Lung (tissue), 12 donors: ENCODE data around the gene NCAPH2. TPM values are rescaled to one million over a fixed set of nuclear protein-coding genes. Genes with fewer than 3 reads are reported as not detected.
A peak's percentile ranks its signal among the peaks of the same experiment; 100 is the strongest.

Experiments used
- ATAC-seq: fragments of 200-7000 bp; cut with Tn5 transposase; one replicate; pipeline ENCODE4 v1.9.1; 2020; ENCODE audit warnings: moderate number of reproducible peaks; ENCODE audit not compliant: insufficient read depth, low FRiP score
- DNase-seq, 3 donors: peaks; one replicate each; pipeline ENCODE4 v3.0.0-alpha.2; 2013 to 2017
- H3K27ac ChIP-seq, 2 donors: one replicate each; pipeline ENCODE4 v1.5.1; 2013; ENCODE audit warnings: mild to moderate bottlenecking in 2 of 2, moderate library complexity in 2 of 2, control low read depth in 1 of 2, inconsistent platforms in 1 of 2, low read depth in 1 of 2, low read length in 1 of 2
- H3K27me3 ChIP-seq, 3 donors: one replicate each; pipeline ENCODE4 v1.5.1; 2013; ENCODE audit warnings: low read length in 2 of 3; ENCODE audit not compliant: control insufficient read depth in 3 of 3, insufficient read depth in 3 of 3
- H3K36me3 ChIP-seq, 4 donors: one replicate each; pipeline ENCODE4 v1.5.1; 2013; ENCODE audit warnings: low read length in 4 of 4, mild to moderate bottlenecking in 1 of 4, moderate library complexity in 1 of 4; ENCODE audit not compliant: control insufficient read depth in 4 of 4, insufficient read depth in 4 of 4
- H3K4me1 ChIP-seq, 5 donors: one replicate each; pipeline ENCODE4 v1.5.1; 2013; ENCODE audit warnings: low read length in 5 of 5, mild to moderate bottlenecking in 2 of 5, moderate library complexity in 1 of 5; ENCODE audit not compliant: control insufficient read depth in 5 of 5, insufficient read depth in 5 of 5
- H3K4me3 ChIP-seq: one replicate; pipeline ENCODE4 v1.5.1; 2013; ENCODE audit warnings: mild to moderate bottlenecking, control low read depth, moderate library complexity
- H3K9ac ChIP-seq, 2 donors: one replicate each; pipeline ENCODE4 v1.5.1; 2013; ENCODE audit warnings: low read length in 2 of 2, control low read depth in 1 of 2; ENCODE audit not compliant: insufficient read depth in 1 of 2
- H3K9me3 ChIP-seq, 4 donors: one replicate each; pipeline ENCODE4 v1.5.1; 2013; ENCODE audit warnings: low read length in 3 of 4, mild to moderate bottlenecking in 1 of 4, moderate library complexity in 1 of 4; ENCODE audit not compliant: control insufficient read depth in 4 of 4, insufficient read depth in 3 of 4
- WGBS, 2 donors: extraction: QIAGEN DNeasy Blood & Tissue Kit; methylation state at CpG; one replicate each; pipeline ENCODE4 v1.1.7; 2013; 5-methylcytosine and 5-hydroxymethylcytosine counted together
- polyA plus RNA-seq, 2 donors: library from polyadenylated mRNA; stranded (reverse); fragments of 200-250 nt; gene quantifications; one replicate each; pipeline ENCODE4 v1.2.1, GENCODE V29; 2013
- total RNA-seq, 2 donors: library from RNA; depleted of rRNA in 1 of 2; stranded (reverse); fragments of >200 nt in 1 of 2; gene quantifications; one replicate each; pipeline ENCODE4 v1.2.1, GENCODE V29; 2014 to 2021
- TF ChIP-seq, protein P1 (sequence below): IDR thresholded peaks from 2 replicates; pipeline ENCODE4 v1.5.1; 2012; ENCODE audit warnings: mild to moderate bottlenecking; ENCODE audit errors: control extremely low read depth, extremely low read depth
- donor health status: control.
- donor health status: control.
- donor health status: Bipolar disorder and iron deficiency.
- donor health status: healthy.
- donor health status: DM: yes; HTN: yes; CAD: no.

The NCAPH2 gene
- total and polyA plus RNA-seq, 4 donors: 27.8 to 64.4 (median 43.2) TPM

GRCh38 chr22:50474710-50475651, 33.0 kb upstream of the NCAPH2 start, which contains the start of gene SBF1:
SBF1 (minus strand) TSS chr22:50475035; CDS start chr22:50474840, 195 bp downstream.
- TF ChIP-seq, protein P1, sequence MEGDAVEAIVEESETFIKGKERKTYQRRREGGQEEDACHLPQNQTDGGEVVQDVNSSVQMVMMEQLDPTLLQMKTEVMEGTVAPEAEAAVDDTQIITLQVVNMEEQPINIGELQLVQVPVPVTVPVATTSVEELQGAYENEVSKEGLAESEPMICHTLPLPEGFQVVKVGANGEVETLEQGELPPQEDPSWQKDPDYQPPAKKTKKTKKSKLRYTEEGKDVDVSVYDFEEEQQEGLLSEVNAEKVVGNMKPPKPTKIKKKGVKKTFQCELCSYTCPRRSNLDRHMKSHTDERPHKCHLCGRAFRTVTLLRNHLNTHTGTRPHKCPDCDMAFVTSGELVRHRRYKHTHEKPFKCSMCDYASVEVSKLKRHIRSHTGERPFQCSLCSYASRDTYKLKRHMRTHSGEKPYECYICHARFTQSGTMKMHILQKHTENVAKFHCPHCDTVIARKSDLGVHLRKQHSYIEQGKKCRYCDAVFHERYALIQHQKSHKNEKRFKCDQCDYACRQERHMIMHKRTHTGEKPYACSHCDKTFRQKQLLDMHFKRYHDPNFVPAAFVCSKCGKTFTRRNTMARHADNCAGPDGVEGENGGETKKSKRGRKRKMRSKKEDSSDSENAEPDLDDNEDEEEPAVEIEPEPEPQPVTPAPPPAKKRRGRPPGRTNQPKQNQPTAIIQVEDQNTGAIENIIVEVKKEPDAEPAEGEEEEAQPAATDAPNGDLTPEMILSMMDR: no peak
- Histone ChIP-seq H3K27ac (peak within 1 kb of the TSS; percentile 37 to 63), H3K4me1 (peaks cover 8 to 34% (median 10%) of the 10 kb centered on the region in 5 donors), H3K36me3 (peaks cover 0 to 2% (median 0%) of the 10 kb centered on the region in 4 donors), H3K4me3 (peak within 1 kb of the TSS; percentile 94), H3K27me3 (peaks cover 0 to 10% (median 6%) of the 10 kb centered on the region in 3 donors), H3K9ac (peak within 1 kb of the TSS; percentile 37 to 60), H3K9me3 (no peaks in the 10 kb centered on the region)
- 1 to 4% methylated on average over 48 to 97 of the region's 97 CpGs for WGBS, 2 donors
- ATAC-seq (peak; percentile 97), DNase-seq (peak; percentile 92 to 95 (median 93))

DNA sequence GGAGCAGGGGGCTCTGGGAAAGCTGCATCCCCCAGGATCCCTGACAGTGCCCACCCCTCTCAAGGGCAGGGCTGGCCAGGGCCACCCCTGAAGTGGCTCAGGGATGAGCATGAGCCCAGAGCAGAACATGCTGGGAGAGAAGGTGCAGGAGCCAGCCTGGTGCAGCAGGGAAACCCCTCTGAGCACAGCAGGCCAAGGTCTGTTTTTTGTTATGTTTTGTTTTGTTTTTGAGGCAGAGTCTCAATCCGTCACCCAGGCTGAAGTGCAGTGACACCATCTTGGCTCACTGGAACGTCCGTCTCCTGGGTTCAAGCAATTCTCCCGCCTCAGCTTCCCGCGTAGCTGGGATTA, 32.4 kb upstream of the NCAPH2 start:
- Histone ChIP-seq H3K27ac (no peak overlapping the region), H3K9me3 (no peaks in the 10 kb centered on the region), H3K4me1 (peaks cover 8 to 27% (median 10%) of the 10 kb centered on the region in 5 donors), H3K27me3 (peaks cover 0 to 16% (median 13%) of the 10 kb centered on the region in 3 donors), H3K9ac (peak overlapping the region in 1 of 2 donors; percentile 37), H3K4me3 (no peak overlapping the region), H3K36me3 (peaks cover 0 to 2% (median 0%) of the 10 kb centered on the region in 4 donors)
- DNase-seq (no peak), ATAC-seq (no peak)
- TF ChIP-seq, protein P1: no peak
- 93% methylated on average over 6 of the region's 6 CpGs for WGBS, 2 donors

DNA sequence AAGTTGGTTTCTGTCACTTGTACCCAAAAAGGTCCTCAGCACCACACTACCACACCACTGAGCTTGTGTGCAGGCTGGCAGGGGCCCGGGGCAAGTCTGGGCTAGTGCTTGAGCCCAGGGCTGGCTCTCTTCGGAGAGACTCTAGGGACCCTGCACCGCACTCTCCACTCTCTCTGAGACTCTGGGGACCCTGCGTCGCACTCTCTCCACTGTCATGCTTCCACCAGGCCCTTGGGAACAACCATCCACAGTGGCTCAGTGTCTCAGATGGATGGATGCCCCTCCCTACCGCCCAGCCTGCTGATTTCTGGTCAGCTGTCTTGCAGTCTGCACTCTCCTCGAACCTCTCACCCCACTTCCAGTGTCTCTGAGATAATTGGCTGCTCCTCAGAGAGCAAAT, 31.2 kb upstream of the NCAPH2 start:
- Histone ChIP-seq H3K27ac (no peak overlapping the region), H3K4me3 (no peak overlapping the region), H3K4me1 (peaks cover 8 to 21% (median 10%) of the 10 kb centered on the region in 5 donors), H3K9ac (no peak overlapping the region), H3K36me3 (peaks cover 0 to 2% (median 0%) of the 10 kb centered on the region in 4 donors), H3K9me3 (no peaks in the 10 kb centered on the region), H3K27me3 (peaks cover 0 to 23% (median 13%) of the 10 kb centered on the region in 3 donors)
- ATAC-seq (no peak), DNase-seq (no peak)
- WGBS, 2 donors: 79 to 88% methylated on average over 7 of the region's 7 CpGs
- TF ChIP-seq, protein P1: no peak
